HepG2 (cell line): ENCODE results near the gene DSCAML1. TPM values are rescaled to one million over a fixed set of nuclear protein-coding genes. Genes with fewer than 3 reads are reported as not detected.
A peak's percentile ranks its signal among the peaks of the same experiment; 100 is the strongest.

Experiments
- AHR ChIP-seq: IDR thresholded peaks from 2 replicates; pipeline ENCODE4 v1.6.1; 2018; ENCODE audit warnings: missing genetic modification reagents, missing compliant biosample characterization
- CENPT ChIP-seq: sonication (generic); formaldehyde crosslinking; IDR thresholded peaks from 2 replicates; pipeline ENCODE4 v1.8.0; 2022; ENCODE audit warnings: low read depth, mild to moderate bottlenecking, moderate library complexity, missing genetic modification reagents
- DNMT3B ChIP-seq: conservative IDR thresholded peaks from 2 replicates; pipeline ENCODE4 v1.6.1; 2016; ENCODE audit warnings: missing biosample characterization, control low read depth
- ELF3 ChIP-seq: IDR thresholded peaks from 2 replicates; pipeline ENCODE4 v1.6.1; 2016; ENCODE audit warnings: missing genetic modification reagents, missing compliant biosample characterization
- HDAC1 ChIP-seq: sonication (generic); formaldehyde crosslinking; IDR thresholded peaks from 2 replicates; pipeline ENCODE4 v1.5.1; 2020; ENCODE audit warnings: mild to moderate bottlenecking, missing genetic modification reagents
- HDAC2 ChIP-seq: sonication (generic); formaldehyde crosslinking; IDR thresholded peaks from 2 replicates; pipeline ENCODE4 v1.4.0; 2020; ENCODE audit warnings: missing genetic modification reagents
- MEIS1 ChIP-seq: sonication (generic); formaldehyde crosslinking; IDR thresholded peaks from 2 replicates; pipeline ENCODE4 v1.9.0; 2021; ENCODE audit warnings: mild to moderate bottlenecking, missing genetic modification reagents, moderate library complexity, borderline replicate concordance
- MTA3 ChIP-seq: sonication (generic); formaldehyde crosslinking; IDR thresholded peaks from 2 replicates; pipeline ENCODE4 v1.4.0; 2020; ENCODE audit warnings: missing genetic modification reagents
- NFYB ChIP-seq: sonication (generic); formaldehyde crosslinking; IDR thresholded peaks from 2 replicates; pipeline ENCODE4 v1.4.0; 2020; ENCODE audit warnings: missing genetic modification reagents
- NPAS2 ChIP-seq: sonication (generic); formaldehyde crosslinking; IDR thresholded peaks from 2 replicates; pipeline ENCODE4 v1.8.0; 2022; ENCODE audit warnings: mild to moderate bottlenecking, missing genetic modification reagents, borderline replicate concordance
- PBX3 ChIP-seq: sonication (generic); formaldehyde crosslinking; IDR thresholded peaks from 2 replicates; pipeline ENCODE4 v1.8.1; 2023; ENCODE audit warnings: missing genetic modification reagents, inconsistent platforms, borderline replicate concordance
- REPIN1 ChIP-seq: sonication (generic); formaldehyde crosslinking; IDR thresholded peaks from 2 replicates; pipeline ENCODE4 v1.8.0; 2022; ENCODE audit warnings: missing genetic modification reagents, low read depth, mild to moderate bottlenecking, borderline replicate concordance
- RFX3 ChIP-seq: IDR thresholded peaks from 2 replicates; pipeline ENCODE4 v1.6.1; 2016; ENCODE audit warnings: missing biosample characterization, missing genetic modification reagents
- TBL1XR1 ChIP-seq: fragments of 150-350 bp; IDR thresholded peaks from 2 replicates; pipeline ENCODE4 v1.6.1; 2014; ENCODE audit warnings: borderline replicate concordance, low read length; ENCODE audit not compliant: partially characterized antibody
- TRIM22 ChIP-seq: fragments of 450-650 bp; IDR thresholded peaks from 2 replicates; pipeline ENCODE4 v1.6.1; 2017
- XBP1 ChIP-seq: sonication (generic); formaldehyde crosslinking; IDR thresholded peaks from 2 replicates; pipeline ENCODE4 v1.5.0; 2020; ENCODE audit warnings: missing genetic modification reagents
- XRCC5 ChIP-seq: fragments of 200-400 bp; formaldehyde crosslinking; optimal IDR thresholded peaks from 2 replicates; pipeline ENCODE3; 2017; ENCODE audit warnings: mild to moderate bottlenecking, low read length
- ZBED4 ChIP-seq: sonication (generic); formaldehyde crosslinking; IDR thresholded peaks from 2 replicates; pipeline ENCODE4 v1.4.0; 2020; ENCODE audit warnings: missing genetic modification reagents, borderline replicate concordance
- ZFX ChIP-seq: sonication (generic); formaldehyde crosslinking; IDR thresholded peaks from 2 replicates; pipeline ENCODE4 v1.4.0; 2020; ENCODE audit warnings: mild to moderate bottlenecking, low read depth, missing genetic modification reagents, moderate library complexity
- ZMYM2 ChIP-seq: sonication (generic); formaldehyde crosslinking; IDR thresholded peaks from 2 replicates; pipeline ENCODE4 v1.8.0; 2022; ENCODE audit warnings: mild to moderate bottlenecking, missing genetic modification reagents
- ZNF331 ChIP-seq: sonication (generic); formaldehyde crosslinking; IDR thresholded peaks from 2 replicates; pipeline ENCODE4 v1.4.0; 2020; ENCODE audit warnings: missing genetic modification reagents
- ZNF629 ChIP-seq: sonication (generic); formaldehyde crosslinking; conservative IDR thresholded peaks from 2 replicates; pipeline ENCODE4 v1.5.0; 2020; ENCODE audit warnings: missing genetic modification reagents
- ZSCAN20 ChIP-seq: sonication (generic); formaldehyde crosslinking; IDR thresholded peaks from 2 replicates; pipeline ENCODE4 v1.4.0; 2020; ENCODE audit warnings: missing genetic modification reagents, mild to moderate bottlenecking, borderline replicate concordance
- polyA plus RNA-seq, 8 experiments: library from polyadenylated mRNA; depleted of rRNA in 3 of 8; stranded (reverse) in 7 of 8; unstranded in 1 of 8; fragments of >200 nt; fragmentation: Illumina TruSeq in 4 of 8; extraction: Trizol in 4 of 8; gene quantifications; 2 replicates each; pipeline versions ENCODE4 v1.2.1 to v1.2.3, GENCODE V29; 2011 to 2016; ENCODE audit warnings: low read depth in 4 of 8, missing spikeins in 1 of 8, mixed read lengths in 1 of 8; ENCODE audit not compliant: insufficient read depth in 1 of 8
- total RNA-seq, 5 experiments: library from RNA; depleted of rRNA; stranded (reverse); fragments of >200 nt; fragmentation: Illumina TruSeq; extraction: Trizol; gene quantifications; 2 replicates each; pipeline ENCODE4 v1.2.3, GENCODE V29; 2016; ENCODE audit warnings: low read depth in 1 of 5
- TF ChIP-seq, protein P1 (sequence below): sonication (generic); formaldehyde crosslinking; IDR thresholded peaks from 2 replicates; pipeline ENCODE4 v1.8.0; 2022; ENCODE audit warnings: mild to moderate bottlenecking, missing genetic modification reagents, borderline replicate concordance

DSCAML1 gene
- total and polyA plus RNA-seq, 2 of the 13 experiments (the other 11 are each of a cell fraction or from before 2014, with no cell fraction given), result 0.29 to 0.40 TPM

GRCh38 chr11:117702946-117703598, 93.9 kb downstream of the DSCAML1 start (continued):
- no peak for TF ChIP-seq NPAS2 (CRISPR knock-in tag)
- no peak for TF ChIP-seq ZFX (CRISPR knock-in tag)
- TF ChIP-seq MEIS1 (CRISPR knock-in tag), result no peak
- no peak for TF ChIP-seq PBX3
- TF ChIP-seq REPIN1 (CRISPR knock-in tag), result 0 out of 2 replicates have a peak, but pooled peaks have one; percentile 21
- peak; percentile 63; the same call in 1 of the 2 replicates for TF ChIP-seq ZNF331 (CRISPR knock-in tag)
- no peak for TF ChIP-seq ZSCAN20 (CRISPR knock-in tag)
- 0 out of 2 replicates have a peak, but pooled peaks have one; percentile 24 for TF ChIP-seq ZBED4
- no peak for TF ChIP-seq ZMYM2 (CRISPR knock-in tag)
- TF ChIP-seq TBL1XR1, result peak; percentile 44
- no peak for TF ChIP-seq CENPT
- TF ChIP-seq, protein P1, sequence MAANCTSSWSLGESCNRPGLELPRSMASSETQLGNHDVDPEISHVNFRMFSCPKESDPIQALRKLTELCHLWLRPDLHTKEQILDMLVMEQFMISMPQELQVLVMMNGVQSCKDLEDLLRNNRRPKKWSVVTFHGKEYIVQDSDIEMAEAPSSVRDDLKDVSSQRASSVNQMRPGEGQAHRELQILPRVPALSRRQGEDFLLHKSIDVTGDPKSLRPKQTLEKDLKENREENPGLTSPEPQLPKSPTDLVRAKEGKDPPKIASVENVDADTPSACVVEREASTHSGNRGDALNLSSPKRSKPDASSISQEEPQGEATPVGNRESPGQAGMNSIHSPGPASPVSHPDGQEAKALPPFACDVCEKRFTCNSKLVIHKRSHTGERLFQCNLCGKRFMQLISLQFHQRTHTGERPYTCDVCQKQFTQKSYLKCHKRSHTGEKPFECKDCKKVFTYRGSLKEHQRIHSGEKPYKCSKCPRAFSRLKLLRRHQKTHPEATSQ (CRISPR knock-in tag), result no peak
- TF ChIP-seq HDAC1 (CRISPR knock-in tag), result 0 out of 2 replicates have a peak, but pooled peaks have one; percentile 17
- no peak for TF ChIP-seq DNMT3B (CRISPR knock-in tag)
- TF ChIP-seq TRIM22, result no peak
- peak; percentile 98 for TF ChIP-seq ELF3
- no peak for TF ChIP-seq NFYB (CRISPR knock-in tag)
- TF ChIP-seq AHR, result no peak
- TF ChIP-seq ZNF629, result no peak
- peak; percentile 47; the same call in 1 of the 2 replicates for TF ChIP-seq HDAC2 (CRISPR knock-in tag)
- no peak for TF ChIP-seq MTA3
- TF ChIP-seq XRCC5, result peak; percentile 17
- no peak for TF ChIP-seq XBP1 (CRISPR knock-in tag)
- no peak for TF ChIP-seq RFX3
